SU-DHL-6 (cell line): Measurements from ENCODE around the gene ATAD2B.

ENCODE experiments used
- H2AFZ ChIP-seq: fragments of 200-600 bp; sonication (generic); 2 replicates; pipeline ENCODE4 v1.6.1; 2014; ENCODE audit warnings: low read depth, mild to moderate bottlenecking, moderate library complexity, mixed read lengths, antibody characterized with exemption, low read length; ENCODE audit not compliant: severe bottlenecking
- H3F3A ChIP-seq: fragments of 200-600 bp; shearing (Covaris generic); 2 replicates; pipeline ENCODE4 v1.6.0; 2016; ENCODE audit warnings: antibody characterized with exemption, mild to moderate bottlenecking; ENCODE audit not compliant: insufficient read depth
- H3K27ac ChIP-seq: fragments of 200-600 bp; sonication (generic); 2 replicates; pipeline ENCODE4 v1.5.1; 2016; ENCODE audit warnings: low read depth, mild to moderate bottlenecking, low read length, moderate library complexity, mixed read lengths
- H3K27me3 ChIP-seq: fragments of 200-600 bp; sonication (generic), shearing (Covaris generic); 2 replicates; pipeline ENCODE4 v1.6.0; 2014; ENCODE audit warnings: mild to moderate bottlenecking, low read length
- H3K36me3 ChIP-seq: fragments of 200-600 bp; sonication (generic); 2 replicates; pipeline ENCODE4 v1.6.1; 2014; ENCODE audit warnings: mild to moderate bottlenecking, low read length, mixed read lengths
- H3K4me2 ChIP-seq: fragments of 300-600, 200-600 bp; shearing (Covaris generic), sonication (generic); 2 replicates; pipeline ENCODE4 v1.6.0; 2014; ENCODE audit warnings: low read length, low read depth, mild to moderate bottlenecking; ENCODE audit not compliant: poor library complexity, severe bottlenecking
- H3K4me3 ChIP-seq: fragments of 200-600 bp; sonication (generic); 2 replicates; pipeline ENCODE4 v1.5.1; 2014; ENCODE audit warnings: antibody characterized with exemption, low read length, mild to moderate bottlenecking, mixed read lengths; ENCODE audit not compliant: insufficient read depth, poor library complexity, severe bottlenecking
- H3K79me2 ChIP-seq: fragments of 200-600 bp; sonication (generic); 2 replicates; pipeline ENCODE4 v1.6.1; 2014; ENCODE audit warnings: mild to moderate bottlenecking, low read length, moderate library complexity; ENCODE audit not compliant: insufficient read depth
- H3K9ac ChIP-seq: fragments of 200-600 bp; sonication (generic); 2 replicates; pipeline ENCODE4 v1.7.0; 2014; ENCODE audit warnings: mild to moderate bottlenecking, low read length
- H3K9me2 ChIP-seq: fragments of 200-600 bp; sonication (generic); replicated peaks from 2 replicates; pipeline ENCODE4 v1.6.1; 2014; ENCODE audit warnings: low read length; ENCODE audit not compliant: insufficient read depth
- H3K9me3 ChIP-seq: fragments of 200-600 bp; sonication (generic); 2 replicates; pipeline ENCODE4 v1.6.1; 2014; ENCODE audit warnings: low read length, mixed read lengths; ENCODE audit not compliant: insufficient read depth
- H4K20me1 ChIP-seq: fragments of 200-600 bp; sonication (generic); 2 replicates; pipeline ENCODE4 v1.6.1; 2014; ENCODE audit warnings: low read depth, mild to moderate bottlenecking, antibody characterized with exemption, low read length, moderate library complexity, mixed read lengths
- CTCF ChIP-seq: fragments of 200-600 bp; sonication (generic); IDR thresholded peaks from one replicate; pipeline ENCODE4 v1.5.1; 2017; ENCODE audit warnings: antibody characterized with exemption, mild to moderate bottlenecking, low read length, moderate library complexity; ENCODE audit not compliant: insufficient read depth, poor library complexity, severe bottlenecking
- EZH2phosphoT487 ChIP-seq: fragments of 200-600 bp; sonication (generic), shearing (Covaris generic); conservative IDR thresholded peaks from 2 replicates; pipeline ENCODE4 v1.6.1; 2018; ENCODE audit warnings: mild to moderate bottlenecking, antibody characterized with exemption, low read length, moderate library complexity, mixed read lengths

Gene ATAD2B

GRCh38 chr2:23850564-23851256, 76.2 kb downstream of the ATAD2B start:
- Histone ChIP-seq H3K36me3 (no peaks in the 10 kb centered on the region), H2AFZ (no peak overlapping the region), H3K27ac (0 out of 2 replicates have a peak overlapping the region, but pooled peaks have one; percentile 33), H3K4me2 (no peak overlapping the region), H4K20me1 (no peaks in the 10 kb centered on the region), H3K79me2 (no peaks in the 10 kb centered on the region), H3K27me3 (no peaks in the 10 kb centered on the region), H3F3A (no peaks in the 10 kb centered on the region), H3K9me2 (no peaks in the 10 kb centered on the region), H3K9ac (no peak overlapping the region), H3K4me3 (no peak overlapping the region), H3K9me3 (no peaks in the 10 kb centered on the region)
- no peak for TF ChIP-seq EZH2phosphoT487
- TF ChIP-seq CTCF = no peak

GRCh38 chr2:23844905-23845304, 82.0 kb downstream of the ATAD2B start:
- Histone ChIP-seq H3K27ac (no peak overlapping the region), H3K4me3 (no peak overlapping the region)
- TF ChIP-seq CTCF (no peak), EZH2phosphoT487 (no peak)

DNA sequence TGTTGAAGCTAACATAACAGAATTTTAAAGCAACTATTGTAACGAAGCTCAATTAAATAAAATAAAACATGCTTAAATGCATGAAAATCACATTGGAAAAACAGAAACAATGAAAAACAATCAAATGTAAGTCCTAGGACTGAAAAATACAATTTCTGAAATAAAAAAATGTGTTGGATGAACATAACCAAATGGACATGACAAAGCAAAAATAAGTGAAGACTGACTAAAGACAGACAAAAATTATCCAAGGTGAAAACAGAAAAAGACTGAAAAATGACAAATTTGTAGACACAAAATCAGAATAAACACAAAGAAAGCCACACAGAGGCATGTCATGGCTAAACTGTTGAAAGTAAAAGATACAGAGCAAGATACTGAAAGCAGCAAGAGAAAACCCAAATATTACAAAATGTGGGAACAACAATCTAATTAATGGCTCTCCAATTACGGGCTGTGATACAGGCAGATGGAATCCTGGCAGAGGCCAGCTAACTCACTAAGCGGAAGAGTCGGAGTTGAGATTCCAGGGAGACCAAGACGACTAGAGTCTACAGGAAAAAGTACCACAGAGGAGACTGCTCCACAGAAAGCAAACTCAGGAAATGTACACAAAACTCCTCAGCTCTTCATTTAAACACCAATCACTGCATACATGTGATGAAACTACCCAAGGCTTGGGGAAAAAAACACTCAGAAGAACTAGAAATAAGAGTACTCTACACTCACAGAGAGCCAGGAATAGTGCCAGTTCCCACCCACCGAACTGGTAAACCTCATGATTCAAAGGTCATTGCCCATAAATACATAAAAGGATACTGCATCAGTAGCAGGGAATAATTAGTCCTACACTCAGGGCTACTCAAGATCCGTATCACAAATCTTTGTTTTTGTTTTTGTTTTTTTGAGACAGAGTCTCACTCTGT, 83.6 kb downstream of the ATAD2B start:
- Histone ChIP-seq H4K20me1 (no peaks in the 10 kb centered on the region), H3K9me2 (no peaks in the 10 kb centered on the region), H3K79me2 (no peaks in the 10 kb centered on the region; the same call in 1 of the 2 replicates), H2AFZ (no peak overlapping the region), H3K27ac (no peak overlapping the region), H3K9me3 (no peaks in the 10 kb centered on the region), H3K27me3 (no peaks in the 10 kb centered on the region), H3K4me3 (no peak overlapping the region), H3K9ac (no peak overlapping the region), H3K36me3 (peaks cover 12% of the 10 kb centered on the region), H3F3A (peaks cover 3% of the 10 kb centered on the region; the same call in 1 of the 2 replicates), H3K4me2 (no peak overlapping the region)
- TF ChIP-seq CTCF (no peak), EZH2phosphoT487 (no peak)

More at GRCh38 chr2:23844905-23845304, 82.0 kb downstream of the ATAD2B start:
- Histone ChIP-seq H3F3A (peaks cover 3% of the 10 kb centered on the region; the same call in 1 of the 2 replicates), H3K79me2 (no peaks in the 10 kb centered on the region; the same call in 1 of the 2 replicates), H3K9me3 (no peaks in the 10 kb centered on the region), H3K27me3 (no peaks in the 10 kb centered on the region), H3K36me3 (peaks cover 12% of the 10 kb centered on the region), H2AFZ (no peak overlapping the region), H4K20me1 (no peaks in the 10 kb centered on the region), H3K4me2 (no peak overlapping the region), H3K9ac (no peak overlapping the region), H3K9me2 (no peaks in the 10 kb centered on the region)
